Esophagus squamous epithelium (tissue), 5 donors: ENCODE results near the gene CAGE1. TPM values are rescaled to one million over a fixed set of nuclear protein-coding genes. Genes with fewer than 3 reads are reported as not detected.

Experiments
- DNase-seq: peaks from one replicate; lab custom pipeline; 2025; lab: John Stamatoyannopoulos, UW
- H3K27ac ChIP-seq, 4 donors: fragments of 200-600 bp; sonication (generic); one replicate each; pipeline ENCODE4 v1.5.1; 2016 to 2019; ENCODE audit warnings: mild to moderate bottlenecking in 1 of 4
- H3K27me3 ChIP-seq, 4 donors: fragments of 200-600 bp; sonication (generic); 1 replicate in 3 of 4; 2 replicates in 1 of 4; pipeline versions ENCODE4 v1.5.1 to v1.6.0; 2017 to 2021; ENCODE audit warnings: antibody characterized with exemption in 1 of 4
- H3K36me3 ChIP-seq, 3 donors: fragments of 200-600 bp; sonication (generic); one replicate each; pipeline ENCODE4 v1.5.1; 2016 to 2019
- H3K4me1 ChIP-seq, 3 donors: fragments of 200-600 bp; sonication (generic); one replicate each; pipeline ENCODE4 v1.5.1; 2017 to 2019
- H3K4me3 ChIP-seq, 4 donors: fragments of 200-600 bp; sonication (generic); 1 replicate in 3 of 4; 2 replicates in 1 of 4; pipeline ENCODE4 v1.5.1; 2016 to 2019; ENCODE audit warnings: mild to moderate bottlenecking in 2 of 4, moderate library complexity in 1 of 4
- H3K9me3 ChIP-seq, 3 donors: fragments of 200-600 bp; sonication (generic); one replicate each; pipeline ENCODE4 v1.5.1; 2016 to 2019
- CTCF ChIP-seq, 6 experiments: fragments of 450-650 bp in 4 of 6; fragments of 200-600 bp in 2 of 6; sonication (generic) in 2 of 6; IDR thresholded peaks; one replicate each; pipeline ENCODE4 v1.5.1; 2016 to 2019; ENCODE audit warnings: antibody characterized with exemption in 6 of 6, mild to moderate bottlenecking in 4 of 6, moderate library complexity in 4 of 6
- POLR2A ChIP-seq, 4 donors: fragments of 450-650 bp; IDR thresholded peaks; one replicate each; pipeline ENCODE4 v1.6.1; 2017; ENCODE audit warnings: antibody characterized with exemption in 4 of 4, mild to moderate bottlenecking in 4 of 4, moderate library complexity in 3 of 4
- WGBS, 2 donors: methylation state at CpG; one replicate each; pipeline ENCODE4 v1.1.5; 2018; 5-methylcytosine and 5-hydroxymethylcytosine counted together
- intact Hi-C: fragments of 100-400 bp; cut with DNase I; formaldehyde crosslinking; loops from one replicate; pipeline ENCODE4 v1.15.0; 2022
- total RNA-seq, 4 donors: library from RNA; depleted of rRNA; stranded (reverse); fragments of >200 nt; gene quantifications; one replicate each; pipeline ENCODE4 v1.1.0, GENCODE V29; 2016
- donor health status: DM: yes; HTN: yes; CAD: no.

The CAGE1 gene
- total RNA-seq, 4 donors from 2014 or later: 0.09 TPM; not detected in 3

GRCh38 chr6:7298113-7298512, 91.4 kb downstream of the CAGE1 start:
- no peak for DNase-seq
- Histone ChIP-seq H3K36me3 (peaks cover 5 to 100% (median 52%) of the 10 kb centered on the region in 3 donors), H3K9me3 (no peaks in the 10 kb centered on the region), H3K27me3 (no peaks in the 10 kb centered on the region), H3K27ac (no peak overlapping the region), H3K4me1 (no peaks in the 10 kb centered on the region), H3K4me3 (no peak overlapping the region)
- TF ChIP-seq CTCF (IDR thresholded peaks at IDR 0.05): no peak
- TF ChIP-seq POLR2A (IDR thresholded peaks at IDR 0.05): no peak
- WGBS, 2 donors: 82 to 91% methylated on average over 1 of the region's 1 CpG
- intact Hi-C loops: no loop called here

GRCh38 chr6:7296602-7297001, 92.9 kb downstream of the CAGE1 start:
- Histone ChIP-seq H3K4me1 (no peaks in the 10 kb centered on the region), H3K36me3 (peaks cover 5 to 100% (median 42%) of the 10 kb centered on the region in 3 donors), H3K4me3 (no peak overlapping the region), H3K9me3 (no peaks in the 10 kb centered on the region), H3K27me3 (no peaks in the 10 kb centered on the region), H3K27ac (no peak overlapping the region)
- TF ChIP-seq POLR2A (IDR thresholded peaks at IDR 0.05): no peak
- no peak for TF ChIP-seq CTCF (IDR thresholded peaks at IDR 0.05)
- no peak for DNase-seq
- WGBS, 2 donors: 79 to 92% methylated on average over 2 of the region's 2 CpGs
- intact Hi-C loops: no loop called here

GRCh38 chr6:7295916-7296315, 93.6 kb downstream of the CAGE1 start:
- H3K36me3 ChIP-seq: peaks cover 5 to 100% (median 35%) of the 10 kb centered on the region in 3 donors
- intact Hi-C loops: no loop called here
- 81 to 91% methylated on average over 3 of the region's 3 CpGs for WGBS, 2 donors

GRCh38 chr6:7292596-7293255, 96.8 kb downstream of the CAGE1 start:
- TF ChIP-seq CTCF (IDR thresholded peaks at IDR 0.05) (no peak), POLR2A (IDR thresholded peaks at IDR 0.05) (no peak)
- Histone ChIP-seq H3K9me3 (no peaks in the 10 kb centered on the region), H3K36me3 (peaks cover 5 to 97% (median 28%) of the 10 kb centered on the region in 3 donors), H3K27me3 (no peaks in the 10 kb centered on the region), H3K4me1 (no peaks in the 10 kb centered on the region), H3K4me3 (no peak overlapping the region), H3K27ac (peak overlapping the region in 1 of 4 donors; percentile 1)
- WGBS, 2 donors: 77 to 89% methylated on average over 6 of the region's 6 CpGs
- intact Hi-C loops: no loop called here
- DNase-seq: no peak

More at GRCh38 chr6:7295916-7296315, 93.6 kb downstream of the CAGE1 start:
- Histone ChIP-seq H3K9me3 (no peaks in the 10 kb centered on the region), H3K4me3 (no peak overlapping the region), H3K27me3 (no peaks in the 10 kb centered on the region), H3K27ac (no peak overlapping the region), H3K4me1 (no peaks in the 10 kb centered on the region)
- TF ChIP-seq POLR2A (IDR thresholded peaks at IDR 0.05) (no peak), CTCF (IDR thresholded peaks at IDR 0.05) (no peak)
- DNase-seq: no peak

GRCh38 chr6:7290079-7290478, 99.5 kb downstream of the CAGE1 start:
- no peak for DNase-seq
- H3K4me1 ChIP-seq: no peaks in the 10 kb centered on the region
- H3K36me3 ChIP-seq: peaks cover 5 to 97% (median 17%) of the 10 kb centered on the region in 3 donors
- H3K4me3 ChIP-seq: no peak overlapping the region
- no peak overlapping the region for H3K27ac ChIP-seq
- TF ChIP-seq CTCF (IDR thresholded peaks at IDR 0.05) (no peak), POLR2A (IDR thresholded peaks at IDR 0.05) (no peak)
- no peaks in the 10 kb centered on the region for H3K27me3 ChIP-seq
- no peaks in the 10 kb centered on the region for H3K9me3 ChIP-seq
- WGBS, 2 donors: 38 to 52% methylated on average over 1 of the region's 1 CpG
- intact Hi-C loops: no loop called here
